ENCODE results near the gene EIF1B.

The EIF1B gene

GRCh38 chr3:40340541-40341170 lies 31.1 kb downstream of the EIF1B start:
- DNase-seq (ENCODE audit: low read depth in 1 of 2, low spot score in 1 of 2), result no peak

- no peak for DNase-seq (ENCODE audit: low read depth in 1 of 2, low spot score in 1 of 2)
Observed at GRCh38 chr3:40341671-40342070, 32.2 kb downstream of the EIF1B start.

GRCh38 chr3:40350529-40350928 lies 41.0 kb downstream of the EIF1B start:
- no peak for DNase-seq (ENCODE audit: low read depth in 1 of 2, low spot score in 1 of 2)

GRCh38 chr3:40355410-40355809 lies 45.9 kb downstream of the EIF1B start:
- DNase-seq (ENCODE audit: low read depth in 1 of 2, low spot score in 1 of 2), result no peak

GRCh38 chr3:40358454-40358853 lies 48.9 kb downstream of the EIF1B start:
- DNase-seq (ENCODE audit: low read depth in 1 of 2, low spot score in 1 of 2), result no peak
